ENCODE data around the gene FOXN3.

DNA sequence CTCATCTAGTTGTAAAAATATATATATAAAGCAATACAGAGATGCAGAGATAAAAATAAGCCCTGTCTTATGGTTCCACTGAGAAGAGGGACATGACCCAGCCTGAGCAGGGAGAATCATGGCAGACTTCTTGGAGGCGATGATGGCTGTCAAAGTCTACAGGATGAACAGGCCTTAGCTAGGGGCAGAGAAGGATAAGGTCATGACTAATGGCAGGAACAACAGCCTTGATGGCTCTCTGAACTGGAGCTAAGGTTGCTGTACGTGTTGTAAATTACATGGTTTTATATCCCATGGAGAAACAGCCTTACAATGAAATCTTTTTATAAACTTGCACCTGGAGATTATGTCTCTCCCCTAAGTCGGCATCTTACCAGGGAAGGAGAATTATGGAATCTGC, 32.4 kb downstream of the FOXN3 start:
- no peak for TF ChIP-seq POLR2A (IDR thresholded peaks at IDR 0.05)
- TF ChIP-seq, protein P1, sequence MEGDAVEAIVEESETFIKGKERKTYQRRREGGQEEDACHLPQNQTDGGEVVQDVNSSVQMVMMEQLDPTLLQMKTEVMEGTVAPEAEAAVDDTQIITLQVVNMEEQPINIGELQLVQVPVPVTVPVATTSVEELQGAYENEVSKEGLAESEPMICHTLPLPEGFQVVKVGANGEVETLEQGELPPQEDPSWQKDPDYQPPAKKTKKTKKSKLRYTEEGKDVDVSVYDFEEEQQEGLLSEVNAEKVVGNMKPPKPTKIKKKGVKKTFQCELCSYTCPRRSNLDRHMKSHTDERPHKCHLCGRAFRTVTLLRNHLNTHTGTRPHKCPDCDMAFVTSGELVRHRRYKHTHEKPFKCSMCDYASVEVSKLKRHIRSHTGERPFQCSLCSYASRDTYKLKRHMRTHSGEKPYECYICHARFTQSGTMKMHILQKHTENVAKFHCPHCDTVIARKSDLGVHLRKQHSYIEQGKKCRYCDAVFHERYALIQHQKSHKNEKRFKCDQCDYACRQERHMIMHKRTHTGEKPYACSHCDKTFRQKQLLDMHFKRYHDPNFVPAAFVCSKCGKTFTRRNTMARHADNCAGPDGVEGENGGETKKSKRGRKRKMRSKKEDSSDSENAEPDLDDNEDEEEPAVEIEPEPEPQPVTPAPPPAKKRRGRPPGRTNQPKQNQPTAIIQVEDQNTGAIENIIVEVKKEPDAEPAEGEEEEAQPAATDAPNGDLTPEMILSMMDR (IDR thresholded peaks at IDR 0.05), result no peak

Data from transverse colon (tissue), 3 donors.